ENCODE results near the gene INA. TPM values are rescaled to one million over a fixed set of nuclear protein-coding genes. Genes with fewer than 3 reads are reported as not detected.

The INA gene
- total RNA-seq, result 0.58 TPM

GRCh38 chr10:103276896-103277712 is at the start of gene INA:
Gene INA, plus strand, starts transcription at chr10:103277138. Its CDS starts 74 bp downstream, at chr10:103277212.

GRCh38 chr10:103245587-103245986 is 31.4 kb upstream of the INA start, which contains the start of gene RPEL1:
Gene RPEL1, plus strand, starts transcription at chr10:103245887. Its CDS starts 110 bp downstream, at chr10:103245997.

Small RNA genes within 50 kb of the gene (small RNA-seq; reads per million reads assigned to genes)
- not detected for gene RNU11-3P (ENCODE audit: low replicate concordance)

Other genes with a start within 250 kb of the INA start
- 108 TPM for gene NT5C2, start 83.9 kb upstream of the INA start, total RNA-seq
- gene RPEL1, start 31.3 kb upstream of the INA start, total RNA-seq, result not detected
- gene PCGF6, start 74.0 kb downstream of the INA start, total RNA-seq, result 8.6 TPM
- 6.1 TPM for gene TAF5, start 90.8 kb downstream of the INA start, total RNA-seq
- gene ATP5MK, start 119.3 kb downstream of the INA start, total RNA-seq, result 117 TPM
- 31.6 TPM for gene PDCD11, start 119.5 kb downstream of the INA start, total RNA-seq
- 21.1 TPM for gene CALHM2, start 175.2 kb downstream of the INA start, total RNA-seq
- not detected for gene CALHM1, start 181.8 kb downstream of the INA start, total RNA-seq
- not detected for gene CALHM3, start 202.1 kb downstream of the INA start, total RNA-seq
- 15.0 TPM for gene NEURL1, start 216.6 kb downstream of the INA start, total RNA-seq

Data from metanephros (tissue), 2 donors.